ENCODE results near the gene REC114. TPM values are rescaled to one million over a fixed set of nuclear protein-coding genes. Genes with fewer than 3 reads are reported as not detected.
A peak's percentile ranks its signal among the peaks of the same experiment; 100 is the strongest.
"Not testable (repeated sequence)": the region's sequence is repeated elsewhere in the genome, so short reads cannot be mapped to it uniquely, and the experiment has no call there.

Gene REC114
- total RNA-seq, 1 donor from 2014 or later: 0.60 TPM

DNA sequence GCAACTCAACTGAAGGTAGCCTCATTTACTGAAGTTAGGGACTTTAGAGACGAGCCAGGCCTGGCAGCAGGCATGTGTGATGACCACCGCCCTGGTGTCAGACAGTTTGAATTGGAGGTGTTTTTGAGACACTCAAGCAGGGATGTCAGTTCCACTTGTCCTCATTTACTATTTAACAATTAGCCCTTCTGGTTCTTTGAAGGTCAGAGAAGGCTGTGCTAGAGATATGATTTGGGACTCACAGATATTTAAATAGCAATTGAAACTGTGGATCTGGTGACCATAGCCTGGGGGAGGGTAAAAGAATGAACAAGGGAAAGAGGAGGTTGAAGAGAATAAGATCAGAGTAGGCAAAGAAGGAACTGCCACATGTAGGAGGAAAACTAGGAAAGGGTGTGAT lies 74.6 kb downstream of the REC114 start:
- ATAC-seq: peak; percentile 90
- intact Hi-C loops (cut with DNase I): loop anchor here (5.0 kb wide), 2 partner anchors 125 to 145 kb away; no protein-coding TSS in a partner anchor
- peak; percentile 59 for DNase-seq (ENCODE audit: missing footprints)

- ATAC-seq: peak; percentile 49
- no peak for DNase-seq (ENCODE audit: missing footprints)
- intact Hi-C loops (cut with DNase I): loop anchor here (5.0 kb wide), 2 partner anchors 126 to 146 kb away; no protein-coding TSS in a partner anchor
Observed at GRCh38 chr15:73518180-73518862, 75.4 kb downstream of the REC114 start.

GRCh38 chr15:73518876-73519733 lies 76.1 kb downstream of the REC114 start:
- no peak for DNase-seq (ENCODE audit: missing footprints)
- no peak for ATAC-seq
- intact Hi-C loops (cut with DNase I): loop anchor here (5.0 kb wide), 2 partner anchors 127 to 147 kb away; no protein-coding TSS in a partner anchor

- ATAC-seq (no peak), DNase-seq (ENCODE audit: missing footprints) (no peak)
- intact Hi-C loops (cut with DNase I): no loop called here
Observed at GRCh38 chr15:73522011-73522410, 79.0 kb downstream of the REC114 start.

DNA sequence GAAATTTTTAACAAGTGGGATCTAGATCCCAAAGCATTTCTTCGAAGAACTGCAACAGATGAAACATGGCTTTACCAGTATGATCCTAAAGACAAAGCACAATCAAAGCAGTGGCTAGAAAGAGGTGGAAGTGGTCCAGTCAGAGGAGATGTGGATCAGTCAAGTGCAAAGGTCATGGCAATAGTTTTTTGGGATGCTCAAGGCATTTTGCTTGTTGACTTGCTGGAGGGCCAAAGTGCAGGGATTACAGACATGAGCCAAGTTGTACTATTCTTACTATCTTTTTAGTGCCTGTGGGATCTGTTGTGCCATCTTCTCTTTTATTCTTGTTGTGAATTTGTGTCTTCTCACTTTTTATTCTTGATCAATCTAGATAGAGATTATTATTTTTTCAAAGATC lies 82.0 kb downstream of the REC114 start:
- ATAC-seq (no peak), DNase-seq (ENCODE audit: missing footprints) (no peak)
- intact Hi-C loops (cut with DNase I): no loop called here

DNA sequence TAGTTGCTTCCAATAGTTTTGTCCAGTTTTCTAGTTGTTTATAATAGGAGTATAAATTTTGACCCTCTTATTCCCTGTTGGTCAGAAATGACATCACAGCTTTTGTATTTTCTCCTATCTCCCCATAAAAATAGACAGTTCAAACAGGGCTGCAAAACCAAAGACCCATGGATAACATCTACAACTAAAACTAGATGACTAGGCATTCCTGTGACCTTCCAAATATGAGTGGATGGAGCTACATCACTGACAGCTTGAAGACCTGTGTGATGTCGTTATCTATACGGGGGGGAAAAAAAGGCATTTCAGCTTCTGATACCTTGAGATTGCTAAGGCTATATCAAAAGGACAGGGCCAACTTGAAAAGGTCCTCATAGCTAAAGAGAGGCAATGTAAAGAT lies 84.6 kb downstream of the REC114 start:
- ATAC-seq: no peak
- intact Hi-C loops (cut with DNase I): no loop called here
- DNase-seq (ENCODE audit: missing footprints): no peak

GRCh38 chr15:73530649-73531048 lies 87.7 kb downstream of the REC114 start:
- ATAC-seq (no peak), DNase-seq (ENCODE audit: missing footprints) (no peak)
- intact Hi-C loops (cut with DNase I): no loop called here

DNA sequence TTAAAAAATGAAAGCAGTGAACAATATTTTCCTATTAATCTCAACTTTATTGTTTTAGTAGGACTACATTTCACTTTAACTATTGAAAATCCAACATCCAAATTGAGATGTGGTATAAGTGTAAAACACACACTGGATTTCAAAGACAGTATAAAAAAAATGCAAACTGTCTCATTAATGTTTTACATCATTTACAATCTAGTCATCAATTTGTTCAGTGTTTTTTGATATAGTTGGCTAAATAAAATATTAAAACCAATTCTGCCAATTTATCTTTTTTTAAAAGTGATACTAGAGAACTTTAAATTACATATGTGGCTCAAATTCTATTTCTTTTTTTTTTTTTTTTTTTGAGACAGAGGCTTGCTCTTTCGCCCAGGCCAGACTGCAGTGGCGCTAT lies 95.2 kb downstream of the REC114 start:
- DNase-seq (ENCODE audit: missing footprints) (no peak), ATAC-seq (no peak)
- intact Hi-C loops (cut with DNase I): loop anchor here (5.0 kb wide), 1 partner anchor 231 kb away; no protein-coding TSS in a partner anchor

DNA sequence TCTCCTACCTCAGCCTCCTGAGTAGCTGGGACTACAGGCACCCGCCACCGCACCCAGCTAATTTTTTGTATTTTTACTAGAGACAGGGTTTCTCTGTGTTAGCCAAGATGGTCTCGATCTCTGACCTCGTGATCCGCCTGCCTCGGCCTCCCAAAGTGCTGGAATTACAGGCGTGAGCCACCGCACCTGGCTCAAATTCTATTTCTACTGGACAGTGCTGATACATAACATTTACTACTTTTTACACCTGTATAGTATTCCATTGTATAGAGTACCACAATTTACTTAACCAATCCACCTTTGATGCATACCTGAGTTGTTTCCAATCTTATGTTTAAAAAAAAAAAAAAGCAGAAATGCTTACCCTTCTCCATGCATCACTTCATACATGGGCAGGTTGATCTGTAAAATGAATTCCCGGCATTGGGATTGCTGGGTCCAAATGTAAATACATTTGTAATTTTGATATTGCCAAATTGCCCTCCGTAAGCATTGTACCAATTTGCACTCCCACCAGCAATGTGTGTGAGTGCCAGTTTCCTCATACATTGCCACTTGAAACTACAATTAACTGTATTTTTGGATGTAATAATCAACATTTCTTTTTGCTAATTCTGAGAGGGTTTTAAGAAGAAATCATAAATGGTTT lies 95.7 kb downstream of the REC114 start:
- ATAC-seq (no peak), DNase-seq (ENCODE audit: missing footprints) (no peak)
- intact Hi-C loops (cut with DNase I): loop anchor here (5.0 kb wide), 1 partner anchor 231 kb away; no protein-coding TSS in a partner anchor

- no peak for ATAC-seq
- no peak for DNase-seq (ENCODE audit: missing footprints)
- intact Hi-C loops (cut with DNase I): loop anchor here (5.0 kb wide), 1 partner anchor 232 kb away; no protein-coding TSS in a partner anchor
Observed at GRCh38 chr15:73539212-73540128, 96.5 kb downstream of the REC114 start.

- ATAC-seq (no peak), DNase-seq (ENCODE audit: missing footprints) (no peak)
- intact Hi-C loops (cut with DNase I): no loop called here
Observed at GRCh38 chr15:73540161-73540560, 97.2 kb downstream of the REC114 start.

- no peak for ATAC-seq
- intact Hi-C loops (cut with DNase I): no loop called here
- DNase-seq (ENCODE audit: missing footprints): no peak
Observed at GRCh38 chr15:73541479-73541878, 98.5 kb downstream of the REC114 start.

DNA sequence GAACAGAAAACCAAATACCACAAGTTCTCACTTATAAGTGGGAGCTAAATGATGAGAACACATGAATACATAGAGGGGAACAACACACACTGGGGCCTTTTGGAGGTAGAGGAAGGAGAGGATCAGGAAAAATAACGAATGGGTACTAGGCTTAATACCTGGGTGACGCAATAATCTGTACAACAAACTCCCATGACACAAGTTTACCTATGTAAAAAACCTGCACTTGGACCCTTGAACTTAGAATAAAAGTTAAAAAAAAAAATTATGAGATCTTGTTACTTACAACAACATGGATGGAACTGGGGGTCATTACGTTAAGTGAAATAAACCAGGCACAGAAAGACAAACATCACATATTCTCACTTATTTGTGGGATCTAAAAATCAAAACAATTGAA lies 106.0 kb downstream of the REC114 start:
- DNase-seq (ENCODE audit: missing footprints); ATAC-seq; intact Hi-C loops (cut with DNase I): not testable (repeated sequence)

DNA sequence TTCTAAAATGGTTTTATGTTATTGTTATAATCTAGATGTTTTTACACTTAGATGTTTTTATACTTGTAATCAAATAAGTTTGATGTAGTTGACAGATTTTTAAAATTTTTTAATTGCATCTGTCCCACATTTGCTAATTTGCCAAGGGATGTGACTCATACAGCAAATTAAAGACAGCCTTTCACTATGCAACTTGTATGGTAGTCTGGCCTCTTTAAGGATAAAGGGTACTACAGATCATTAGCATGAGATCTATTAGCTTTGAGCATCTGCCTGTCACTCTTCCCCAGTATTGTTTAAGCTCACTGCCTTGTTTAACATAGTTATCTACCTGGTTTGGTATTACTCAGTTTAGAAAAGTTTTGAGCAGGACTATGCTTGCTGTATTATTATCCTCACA lies 107.2 kb downstream of the REC114 start:
- ATAC-seq (no peak), DNase-seq (ENCODE audit: missing footprints) (no peak)
- intact Hi-C loops (cut with DNase I): no loop called here

GRCh38 chr15:73555080-73555479 lies 112.1 kb downstream of the REC114 start:
- intact Hi-C loops (cut with DNase I): no loop called here
- DNase-seq (ENCODE audit: missing footprints) (no peak), ATAC-seq (no peak)

DNA sequence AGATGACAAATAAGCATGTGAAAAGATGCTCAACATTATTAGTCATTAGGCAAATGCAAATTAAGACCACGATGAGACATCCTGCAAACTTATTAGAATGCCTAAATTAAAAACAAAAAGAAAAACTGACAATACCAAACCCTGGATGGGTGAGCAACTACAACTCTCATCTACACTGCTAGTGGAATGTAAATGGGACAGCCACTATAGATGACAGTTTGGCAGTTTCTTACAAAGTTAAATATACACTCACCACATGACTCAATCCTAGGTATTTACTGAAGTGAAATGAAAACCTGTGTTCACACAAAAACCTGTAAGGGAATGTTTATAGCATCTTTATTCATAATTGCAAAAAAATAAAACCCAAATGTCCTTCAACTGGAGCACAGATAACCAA lies 115.6 kb downstream of the REC114 start:
- no peak for ATAC-seq
- intact Hi-C loops (cut with DNase I): no loop called here

GRCh38 chr15:73560501-73561117 lies 117.6 kb downstream of the REC114 start:
- DNase-seq (ENCODE audit: missing footprints): no peak
- intact Hi-C loops (cut with DNase I): no loop called here
- peak; percentile 56 for ATAC-seq

More for the DNA sequence above, 115.6 kb downstream of the REC114 start:
- no peak for DNase-seq (ENCODE audit: missing footprints)

GRCh38 chr15:73564255-73564654 lies 121.3 kb downstream of the REC114 start:
- DNase-seq (ENCODE audit: missing footprints): no peak
- intact Hi-C loops (cut with DNase I): no loop called here
- ATAC-seq: no peak
